Measurements from ENCODE around the gene GORASP1. TPM values are rescaled to one million over a fixed set of nuclear protein-coding genes. Genes with fewer than 3 reads are reported as not detected.
A peak's percentile ranks its signal among the peaks of the same experiment; 100 is the strongest.

GORASP1 gene
- total and polyA plus RNA-seq, 2 of the 13 experiments (the other 11 are each of a cell fraction or from before 2014, with no cell fraction given), result 36.4 to 39.8 TPM

GRCh38 chr3:39051649-39052561 is 55.5 kb downstream of the GORASP1 start, which contains the start of the genes SCN11A and WDR48 (continued):
- TF ChIP-seq AHDC1 (CRISPR knock-in tag; IDR thresholded peaks at IDR 0.05; ENCODE audit: borderline replicate concordance) (no peak), ETV6 (CRISPR knock-in tag; conservative IDR thresholded peaks at IDR 0.05) (no peak), IKZF1 (IDR thresholded peaks at IDR 0.05) (no peak), ZZZ3 (CRISPR knock-in tag; IDR thresholded peaks at IDR 0.05; ENCODE audit: borderline replicate concordance) (no peak), ZNF646 (CRISPR knock-in tag; IDR thresholded peaks at IDR 0.05) (no peak), POLR2AphosphoS2 (IDR thresholded peaks at IDR 0.05; ENCODE audit: low read depth, low read length) (peak; percentile 72; the same call in 1 of the 2 replicates), ARID2 (CRISPR knock-in tag; IDR thresholded peaks at IDR 0.05; ENCODE audit: borderline replicate concordance) (no peak), NFAT5 (CRISPR knock-in tag; IDR thresholded peaks at IDR 0.05) (no peak), NONO (IDR thresholded peaks at IDR 0.05) (no peak), NONO (CRISPR knock-in tag; conservative IDR thresholded peaks at IDR 0.05) (peak; percentile 96), DMAP1 (CRISPR knock-in tag; IDR thresholded peaks at IDR 0.05) (peak; percentile 87)
